ENCODE measurements around the gene REX1BD.
A peak's percentile ranks its signal among the peaks of the same experiment; 100 is the strongest.
"Not testable (repeated sequence)": the region's sequence is repeated elsewhere in the genome, so short reads cannot be mapped to it uniquely, and the experiment has no call there.

The REX1BD gene

GRCh38 chr19:18595475-18595874 is 6.9 kb downstream of the REX1BD start:
- no peak overlapping the region for H3K4me3 ChIP-seq
- H3K27ac ChIP-seq = no peak overlapping the region
- no peak for DNase-seq (ENCODE audit: low spot score)
- TF ChIP-seq, protein P1, sequence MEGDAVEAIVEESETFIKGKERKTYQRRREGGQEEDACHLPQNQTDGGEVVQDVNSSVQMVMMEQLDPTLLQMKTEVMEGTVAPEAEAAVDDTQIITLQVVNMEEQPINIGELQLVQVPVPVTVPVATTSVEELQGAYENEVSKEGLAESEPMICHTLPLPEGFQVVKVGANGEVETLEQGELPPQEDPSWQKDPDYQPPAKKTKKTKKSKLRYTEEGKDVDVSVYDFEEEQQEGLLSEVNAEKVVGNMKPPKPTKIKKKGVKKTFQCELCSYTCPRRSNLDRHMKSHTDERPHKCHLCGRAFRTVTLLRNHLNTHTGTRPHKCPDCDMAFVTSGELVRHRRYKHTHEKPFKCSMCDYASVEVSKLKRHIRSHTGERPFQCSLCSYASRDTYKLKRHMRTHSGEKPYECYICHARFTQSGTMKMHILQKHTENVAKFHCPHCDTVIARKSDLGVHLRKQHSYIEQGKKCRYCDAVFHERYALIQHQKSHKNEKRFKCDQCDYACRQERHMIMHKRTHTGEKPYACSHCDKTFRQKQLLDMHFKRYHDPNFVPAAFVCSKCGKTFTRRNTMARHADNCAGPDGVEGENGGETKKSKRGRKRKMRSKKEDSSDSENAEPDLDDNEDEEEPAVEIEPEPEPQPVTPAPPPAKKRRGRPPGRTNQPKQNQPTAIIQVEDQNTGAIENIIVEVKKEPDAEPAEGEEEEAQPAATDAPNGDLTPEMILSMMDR (IDR thresholded peaks at IDR 0.05) = no peak

DNA sequence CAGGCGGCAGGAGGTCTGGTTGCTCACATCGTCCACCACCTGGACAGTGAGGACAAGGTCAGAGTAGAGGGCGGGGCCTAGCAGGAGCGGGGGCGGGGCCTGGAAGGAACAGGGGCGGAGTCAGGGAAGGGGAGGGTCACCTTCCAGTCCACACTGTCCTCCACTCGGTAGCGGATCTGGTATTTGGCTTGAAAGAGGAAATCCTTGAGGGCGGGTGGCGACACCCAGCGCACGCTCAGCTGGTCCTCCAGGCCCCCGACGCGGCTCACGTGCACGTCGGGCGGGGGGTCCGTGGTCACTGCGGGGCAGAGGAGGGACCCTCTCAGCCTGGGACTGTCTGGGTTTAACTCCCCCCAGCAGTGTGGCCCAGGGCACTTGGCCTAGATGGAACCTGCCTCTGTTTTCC is 8.2 kb downstream of the REX1BD start:
- DNase-seq (ENCODE audit: low spot score) = no peak
- peak overlapping the region; percentile 16 for H3K4me3 ChIP-seq
- TF ChIP-seq, protein P1 (IDR thresholded peaks at IDR 0.05) = no peak
- no peak overlapping the region for H3K27ac ChIP-seq

DNA sequence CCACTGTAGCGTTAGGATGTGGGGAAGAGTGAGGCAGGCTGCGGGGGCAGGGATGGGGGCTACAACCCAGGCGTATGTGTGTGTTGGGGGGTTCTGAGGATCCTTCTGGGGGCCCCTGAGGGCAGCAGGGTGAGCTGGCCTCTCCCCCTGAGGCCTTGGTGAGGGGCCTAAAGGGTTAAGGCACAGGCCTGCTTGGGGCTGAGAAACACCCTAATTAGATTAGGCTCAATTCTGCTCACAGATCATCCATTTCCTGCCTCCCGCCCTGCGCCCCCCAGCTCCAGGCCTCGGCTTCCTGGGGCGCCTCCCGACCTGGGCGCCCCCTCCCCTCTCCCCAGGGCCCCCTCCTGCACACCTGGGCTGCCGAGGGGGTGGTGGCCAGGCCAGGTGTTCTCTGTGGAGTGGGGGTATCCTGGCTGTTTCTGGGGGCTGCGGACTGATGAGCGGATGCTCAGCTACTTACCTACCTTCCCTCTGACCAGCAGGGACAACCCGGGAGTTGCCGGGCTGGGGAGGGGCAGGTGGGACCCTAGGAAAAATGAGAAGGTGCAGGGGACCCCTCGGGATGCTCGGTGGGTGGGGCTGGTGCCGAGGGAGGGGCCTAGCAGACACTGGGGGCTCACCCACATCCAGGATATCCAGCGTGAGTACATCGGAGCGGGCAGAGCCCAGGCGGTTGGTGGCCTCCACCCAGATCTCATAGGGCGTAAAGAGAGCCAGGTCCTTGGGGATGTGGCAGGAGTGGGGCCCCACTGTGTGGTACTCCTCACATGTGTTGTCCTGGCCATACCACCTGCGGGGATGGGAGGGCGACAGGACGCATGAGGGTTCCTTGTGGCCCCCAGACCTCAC is 9.4 kb downstream of the REX1BD start:
- TF ChIP-seq, protein P1 (IDR thresholded peaks at IDR 0.05) = no peak
- Histone ChIP-seq H3K4me3 (no peak overlapping the region), H3K27ac (no peak overlapping the region)
- DNase-seq (ENCODE audit: low spot score) = no peak

DNA sequence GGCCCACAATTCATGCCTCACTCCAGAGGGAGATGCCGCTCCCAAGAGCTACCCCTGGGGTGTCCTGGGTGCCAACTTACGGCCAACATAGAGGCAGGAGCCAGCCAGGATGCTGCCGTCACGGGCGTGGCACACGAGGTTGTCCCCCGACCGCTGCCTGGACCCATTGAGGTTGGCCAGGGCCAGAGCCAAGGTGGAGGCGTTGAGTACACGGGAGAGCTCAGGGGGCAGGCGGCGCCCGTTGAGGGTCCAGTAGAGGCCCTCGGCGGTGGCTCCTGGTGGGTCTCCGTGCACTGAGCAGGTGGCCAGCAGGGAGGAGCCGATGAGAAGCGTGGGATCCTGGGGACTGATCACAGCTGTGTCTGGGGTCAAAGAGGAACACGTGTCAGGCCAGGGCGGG is 10.9 kb downstream of the REX1BD start:
- no peak for DNase-seq (ENCODE audit: low spot score)
- TF ChIP-seq, protein P1 (IDR thresholded peaks at IDR 0.05) = no peak
- Histone ChIP-seq H3K4me3 (no peak overlapping the region), H3K27ac (no peak overlapping the region)

DNA sequence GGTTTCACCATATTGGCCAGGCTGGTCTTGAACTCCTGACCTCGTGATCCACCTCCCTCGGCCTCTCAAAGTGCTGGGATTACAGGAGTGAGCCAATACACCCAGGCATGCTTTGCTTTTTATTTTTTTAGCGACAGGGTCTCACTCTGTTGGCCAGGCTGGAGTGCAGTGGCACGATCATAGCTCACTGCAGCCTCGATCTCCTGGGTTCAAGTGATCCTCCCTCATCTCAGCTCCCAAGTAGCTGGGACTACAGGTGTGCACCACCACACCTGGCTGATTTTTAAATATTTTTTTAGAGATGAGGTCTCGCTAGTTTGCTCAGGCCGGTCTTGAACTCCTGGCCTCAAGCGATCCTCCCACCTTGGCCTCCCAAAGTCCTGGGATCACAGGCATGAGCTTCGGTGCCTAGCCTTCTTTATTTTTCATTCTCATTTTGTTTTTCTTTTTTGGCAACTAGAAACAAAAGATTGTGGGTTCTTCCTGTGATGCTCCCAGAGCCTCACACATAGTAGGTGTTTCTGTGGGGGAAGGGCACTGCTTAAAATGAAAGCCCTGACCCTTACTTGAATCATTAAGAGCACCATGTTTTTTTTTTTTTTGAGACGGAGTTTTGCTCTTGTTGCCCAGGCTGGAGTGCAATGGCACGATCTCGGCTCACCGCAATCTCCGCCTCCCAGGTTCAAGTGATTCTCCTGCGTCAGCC is 12.2 kb downstream of the REX1BD start:
- H3K27ac ChIP-seq; DNase-seq (ENCODE audit: low spot score); H3K4me3 ChIP-seq: not testable (repeated sequence)

DNA sequence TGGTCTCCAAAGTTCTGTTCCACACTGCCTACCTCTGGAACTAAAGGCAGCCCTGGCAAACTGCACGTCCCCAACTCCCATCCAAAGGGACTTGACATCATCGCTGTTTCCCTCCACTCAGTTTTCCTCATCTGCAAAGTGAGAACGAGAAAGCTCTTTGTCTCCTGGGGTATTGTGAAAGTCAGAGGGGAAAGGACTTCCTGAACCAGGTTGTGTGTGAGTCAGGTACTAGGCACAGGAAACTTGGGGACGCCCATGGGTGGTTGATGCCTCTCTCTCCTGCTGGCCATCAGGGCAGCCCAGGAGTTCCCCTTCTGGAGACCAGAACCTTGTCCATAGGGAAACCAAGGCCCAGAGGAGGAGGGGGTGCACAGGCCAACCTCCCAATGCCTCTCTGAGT is 13.3 kb downstream of the REX1BD start:
- Histone ChIP-seq H3K27ac (no peak overlapping the region), H3K4me3 (no peak overlapping the region)
- TF ChIP-seq, protein P1 (IDR thresholded peaks at IDR 0.05) = no peak
- no peak for DNase-seq (ENCODE audit: low spot score)

DNA sequence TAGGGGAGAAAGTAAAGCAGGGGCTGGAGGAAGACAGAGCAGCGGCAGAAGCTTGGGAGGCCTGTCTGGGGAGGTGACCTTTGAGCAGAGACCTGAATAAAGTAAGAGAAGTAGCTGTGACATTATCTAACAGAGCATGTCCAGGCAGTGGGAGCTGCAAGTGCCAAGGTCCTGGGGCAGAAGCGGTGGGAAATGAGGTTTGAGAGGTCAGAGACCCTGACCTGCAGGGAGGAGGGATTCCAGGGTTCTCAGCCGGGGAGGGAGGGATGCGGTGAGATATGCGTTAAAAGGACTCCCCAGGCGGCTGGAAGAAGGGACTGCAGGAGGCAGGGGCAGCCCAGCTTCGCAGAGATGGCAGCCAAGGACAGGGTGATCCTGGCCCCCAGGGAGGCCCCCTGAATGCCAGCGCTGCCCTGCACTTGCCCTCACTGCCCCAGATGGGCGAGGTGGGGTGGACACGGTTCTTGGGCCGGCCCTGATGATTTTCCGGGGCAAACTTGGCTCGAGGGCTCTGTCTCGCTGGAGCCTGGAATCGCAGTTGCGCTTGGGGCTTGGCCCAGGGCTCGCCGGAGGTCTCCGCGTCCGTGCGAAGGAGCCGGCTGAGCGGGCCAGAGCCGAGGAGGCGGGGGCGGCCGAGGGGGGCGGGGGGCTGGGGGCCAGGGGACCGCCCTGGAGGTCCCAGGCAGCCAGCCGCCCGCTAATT is 14.8 kb downstream of the REX1BD start:
- Histone ChIP-seq H3K4me3 (peak overlapping the region; percentile 71), H3K27ac (peak overlapping the region in 1 of 2 donors; percentile 76)
- no peak for DNase-seq (ENCODE audit: low spot score)
- TF ChIP-seq, protein P1 (IDR thresholded peaks at IDR 0.05) = no peak
